T-helper 9 cell (primary cell): ENCODE measurements around the gene PPP3R1.

Experiments used
- DNase-seq: peaks from one replicate; pipeline ENCODE4 v3.0.0-alpha.2; 2020

Gene PPP3R1

GRCh38 chr2:68256093-68256450 lies 3.7 kb upstream of the PPP3R1 start:
- DNase-seq: no peak

- no peak for DNase-seq
Observed at GRCh38 chr2:68253219-68254068, 1.1 kb upstream of the PPP3R1 start.

- DNase-seq: peak; percentile 35
Observed at GRCh38 chr2:68251855-68252399, 405 bp downstream of the PPP3R1 start.

- peak; percentile 60 for DNase-seq
Observed at GRCh38 chr2:68251187-68251854, 1.0 kb downstream of the PPP3R1 start.

- DNase-seq: no peak
Observed at GRCh38 chr2:68250652-68251186, 1.6 kb downstream of the PPP3R1 start.

GRCh38 chr2:68250196-68250595 lies 2.1 kb downstream of the PPP3R1 start:
- DNase-seq: no peak

GRCh38 chr2:68248806-68249205 lies 3.5 kb downstream of the PPP3R1 start:
- no peak for DNase-seq

- no peak for DNase-seq
Observed at GRCh38 chr2:68248361-68248760, 4.0 kb downstream of the PPP3R1 start.

GRCh38 chr2:68246396-68246795 lies 5.9 kb downstream of the PPP3R1 start:
- no peak for DNase-seq

- DNase-seq: no peak
Observed at GRCh38 chr2:68245672-68246071, 6.7 kb downstream of the PPP3R1 start.

- no peak for DNase-seq
Observed at GRCh38 chr2:68245066-68245465, 7.3 kb downstream of the PPP3R1 start.

- DNase-seq: no peak
Observed at GRCh38 chr2:68244456-68244855, 7.9 kb downstream of the PPP3R1 start.

GRCh38 chr2:68241732-68242131 lies 10.6 kb downstream of the PPP3R1 start:
- DNase-seq: no peak

GRCh38 chr2:68240446-68240845 lies 11.9 kb downstream of the PPP3R1 start:
- no peak for DNase-seq

GRCh38 chr2:68238955-68239822 lies 13.1 kb downstream of the PPP3R1 start:
- no peak for DNase-seq

- no peak for DNase-seq
Observed at GRCh38 chr2:68237976-68238580, 14.3 kb downstream of the PPP3R1 start.

- no peak for DNase-seq
Observed at GRCh38 chr2:68237404-68237803, 14.9 kb downstream of the PPP3R1 start.

- no peak for DNase-seq
Observed at GRCh38 chr2:68236876-68237275, 15.5 kb downstream of the PPP3R1 start.

- DNase-seq: no peak
Observed at GRCh38 chr2:68236103-68236734, 16.1 kb downstream of the PPP3R1 start.

GRCh38 chr2:68235090-68235489 lies 17.2 kb downstream of the PPP3R1 start:
- DNase-seq: no peak

- no peak for DNase-seq
Observed at GRCh38 chr2:68234405-68234804, 17.9 kb downstream of the PPP3R1 start.

GRCh38 chr2:68231061-68231372 lies 21.3 kb downstream of the PPP3R1 start:
- no peak for DNase-seq
